Astrocyte of the spinal cord (primary cell): ENCODE measurements around the gene RNF40.
"Not testable (repeated sequence)": the region's sequence is repeated elsewhere in the genome, so short reads cannot be mapped to it uniquely, and the experiment has no call there.

Experiments
- DNase-seq: peaks from one replicate; pipeline ENCODE4 v3.0.0; 2011; ENCODE audit warnings: low read depth, low spot score
- H3K4me3 ChIP-seq: 2 replicates; pipeline ENCODE4 v1.5.1; 2011; ENCODE audit warnings: low read depth, mild to moderate bottlenecking, low read length, moderate library complexity
- in situ Hi-C: cut with HindIII; loops from 2 replicates; pipeline ENCODE4 v1.10.0; 2017; ENCODE audit warnings: low sequenced_read_pairs
- TF ChIP-seq, protein P1 (sequence below): IDR thresholded peaks from 2 replicates; pipeline ENCODE4 v1.5.1; 2012; ENCODE audit warnings: low read depth, mild to moderate bottlenecking, low read length, inconsistent platforms

RNF40 gene

DNA sequence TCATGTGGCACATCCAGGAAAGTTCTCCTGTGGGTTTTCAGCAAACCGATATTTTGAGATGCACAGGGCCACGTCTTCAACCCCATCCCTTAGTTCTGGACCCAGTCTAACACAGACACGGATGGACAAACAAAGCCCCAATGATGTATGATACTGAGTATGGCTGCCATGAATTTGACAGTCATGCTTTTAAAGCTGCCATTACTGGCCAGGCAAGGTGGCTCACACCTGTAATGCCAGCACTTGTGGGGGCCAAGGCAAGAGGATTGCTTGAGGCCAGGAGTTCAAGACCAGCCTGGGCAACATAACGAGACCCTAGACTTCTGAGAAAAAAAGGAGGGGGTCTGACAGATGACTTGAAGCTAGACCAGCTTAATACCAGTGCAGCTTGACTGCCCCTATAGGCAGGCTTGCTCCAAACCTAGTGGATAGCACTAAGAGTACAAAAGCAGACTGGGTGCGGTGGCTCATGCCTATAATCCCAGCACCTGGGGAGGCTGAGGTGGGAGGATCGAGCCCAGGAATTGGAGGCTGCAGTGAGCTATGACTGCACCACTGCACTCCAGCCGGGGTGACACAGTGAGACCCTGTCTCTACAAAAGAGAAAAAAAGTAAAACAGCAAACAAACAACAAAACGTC, 35.7 kb downstream of the RNF40 start:
- DNase-seq = no peak
- TF ChIP-seq, protein P1, sequence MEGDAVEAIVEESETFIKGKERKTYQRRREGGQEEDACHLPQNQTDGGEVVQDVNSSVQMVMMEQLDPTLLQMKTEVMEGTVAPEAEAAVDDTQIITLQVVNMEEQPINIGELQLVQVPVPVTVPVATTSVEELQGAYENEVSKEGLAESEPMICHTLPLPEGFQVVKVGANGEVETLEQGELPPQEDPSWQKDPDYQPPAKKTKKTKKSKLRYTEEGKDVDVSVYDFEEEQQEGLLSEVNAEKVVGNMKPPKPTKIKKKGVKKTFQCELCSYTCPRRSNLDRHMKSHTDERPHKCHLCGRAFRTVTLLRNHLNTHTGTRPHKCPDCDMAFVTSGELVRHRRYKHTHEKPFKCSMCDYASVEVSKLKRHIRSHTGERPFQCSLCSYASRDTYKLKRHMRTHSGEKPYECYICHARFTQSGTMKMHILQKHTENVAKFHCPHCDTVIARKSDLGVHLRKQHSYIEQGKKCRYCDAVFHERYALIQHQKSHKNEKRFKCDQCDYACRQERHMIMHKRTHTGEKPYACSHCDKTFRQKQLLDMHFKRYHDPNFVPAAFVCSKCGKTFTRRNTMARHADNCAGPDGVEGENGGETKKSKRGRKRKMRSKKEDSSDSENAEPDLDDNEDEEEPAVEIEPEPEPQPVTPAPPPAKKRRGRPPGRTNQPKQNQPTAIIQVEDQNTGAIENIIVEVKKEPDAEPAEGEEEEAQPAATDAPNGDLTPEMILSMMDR = no peak
- in situ Hi-C loops = loop anchor here (25.0 kb wide), 1 partner anchor 90 kb away; the partner anchor contains the start of genes BCL7C and CTF1
- no peak overlapping the region for H3K4me3 ChIP-seq

DNA sequence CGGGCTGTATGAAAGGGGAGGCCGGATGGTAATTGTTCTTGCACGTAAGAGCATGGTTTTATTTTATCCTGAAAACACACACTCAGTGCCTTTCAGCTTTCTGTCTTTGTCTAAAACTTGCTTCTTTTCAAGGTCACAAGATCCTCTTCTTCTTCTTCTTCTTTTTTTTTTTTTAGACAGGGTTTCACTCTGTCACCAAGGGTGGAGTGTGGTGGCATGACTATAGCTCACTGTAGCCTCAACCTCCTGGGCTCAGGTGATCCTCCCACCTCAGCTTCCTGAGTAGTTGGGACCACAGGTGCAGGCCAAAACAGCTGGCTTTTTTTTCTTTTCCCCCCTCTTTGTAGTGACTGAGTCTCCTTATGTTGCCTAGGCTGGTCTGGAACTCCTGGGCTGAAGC, 40.8 kb downstream of the RNF40 start:
- no peak for DNase-seq
- TF ChIP-seq, protein P1 = no peak
- in situ Hi-C loops = no loop called here
- H3K4me3 ChIP-seq = no peak overlapping the region

DNA sequence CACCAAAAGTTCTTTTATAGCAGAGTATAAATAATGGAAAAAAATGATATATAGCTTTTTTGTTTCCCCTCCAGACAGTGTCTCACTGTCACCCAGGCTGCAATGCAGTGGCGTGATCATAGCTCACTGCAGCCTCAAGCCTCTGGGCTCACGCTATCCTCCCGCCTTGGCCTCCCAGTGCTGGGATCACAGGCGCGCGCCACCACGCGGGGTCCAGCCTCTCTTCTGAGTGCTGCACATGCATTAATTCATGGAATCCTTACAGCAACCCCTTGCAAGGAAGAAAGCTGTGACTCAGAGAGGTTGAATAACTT, 42.9 kb downstream of the RNF40 start:
- TF ChIP-seq, protein P1 = no peak
- H3K4me3 ChIP-seq = peak overlapping the region; percentile 75
- DNase-seq = no peak
- in situ Hi-C loops = no loop called here

DNA sequence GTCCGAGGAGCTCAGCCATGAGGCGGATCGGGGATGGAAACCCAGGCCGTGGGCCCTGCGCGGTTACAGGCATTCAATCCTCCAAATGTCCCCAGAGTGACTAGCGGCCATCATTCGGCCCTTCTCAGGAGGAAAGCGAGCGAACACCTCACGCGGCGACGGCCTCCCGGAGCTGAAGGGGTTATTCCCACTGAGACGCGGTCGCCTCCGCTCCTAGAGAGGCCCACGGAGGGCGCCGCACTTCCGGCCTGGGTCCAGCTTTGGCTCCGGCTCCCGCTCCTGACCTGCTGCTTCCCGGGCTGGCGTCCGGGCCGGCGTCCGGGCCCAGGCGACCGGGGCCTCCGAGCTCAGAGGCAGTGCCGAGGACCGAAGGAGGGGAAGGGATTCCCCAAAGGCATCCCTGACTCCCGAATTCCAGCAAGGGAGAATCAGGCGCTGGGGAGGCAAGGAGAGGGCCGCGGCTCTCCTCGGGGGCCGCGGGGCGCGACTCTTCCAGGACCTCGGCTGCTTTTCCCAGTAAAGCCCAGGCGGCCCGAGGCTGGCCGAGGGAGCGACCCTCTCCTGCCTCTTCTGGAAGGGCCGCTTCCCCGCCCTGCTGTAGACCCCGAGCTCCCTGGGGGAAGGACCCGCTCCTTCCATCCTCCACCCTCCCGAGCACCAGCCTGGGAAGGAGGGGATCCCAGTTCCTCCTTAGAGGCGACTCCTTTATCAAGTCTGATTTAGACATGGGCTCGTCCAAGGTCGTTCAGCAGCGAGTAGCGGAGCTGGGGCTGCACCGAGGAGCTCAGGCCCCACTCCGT, 43.4 kb downstream of the RNF40 start:
- TF ChIP-seq, protein P1 = peak; percentile 10
- DNase-seq = peak; percentile 79
- peak overlapping the region; percentile 75 for H3K4me3 ChIP-seq
- in situ Hi-C loops = no loop called here

GRCh38 chr16:30808146-30808545, 46.0 kb downstream of the RNF40 start:
- H3K4me3 ChIP-seq = no peak overlapping the region
- in situ Hi-C loops = no loop called here
- no peak for DNase-seq
- TF ChIP-seq, protein P1 = no peak

DNA sequence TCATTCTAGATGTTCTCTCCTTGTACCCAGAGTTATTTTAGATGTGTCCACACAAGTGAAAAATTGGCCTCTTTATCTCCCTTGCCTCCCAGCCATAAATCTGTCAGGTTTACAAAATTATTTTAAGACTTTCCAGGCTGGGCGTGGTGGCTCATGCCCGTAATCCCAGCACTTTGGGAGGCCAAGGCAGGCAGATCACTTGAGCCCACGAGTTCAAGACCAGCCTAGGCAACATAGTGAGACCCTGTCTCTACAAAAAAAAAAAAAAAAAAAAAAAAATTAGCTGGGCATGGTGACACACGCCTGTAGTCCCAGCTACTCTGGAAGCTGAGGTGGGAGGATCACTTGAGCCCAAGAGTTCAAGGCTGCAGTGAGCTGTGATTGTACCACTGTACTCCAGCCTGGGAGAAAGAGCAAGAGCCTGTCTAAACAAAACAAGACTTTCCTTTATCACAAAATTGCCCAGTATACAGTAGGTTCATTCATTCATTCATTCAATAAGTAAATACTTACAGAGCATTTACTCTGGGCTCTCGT, 46.8 kb downstream of the RNF40 start:
- in situ Hi-C loops, DNase-seq, H3K4me3 ChIP-seq: not testable (repeated sequence)

DNA sequence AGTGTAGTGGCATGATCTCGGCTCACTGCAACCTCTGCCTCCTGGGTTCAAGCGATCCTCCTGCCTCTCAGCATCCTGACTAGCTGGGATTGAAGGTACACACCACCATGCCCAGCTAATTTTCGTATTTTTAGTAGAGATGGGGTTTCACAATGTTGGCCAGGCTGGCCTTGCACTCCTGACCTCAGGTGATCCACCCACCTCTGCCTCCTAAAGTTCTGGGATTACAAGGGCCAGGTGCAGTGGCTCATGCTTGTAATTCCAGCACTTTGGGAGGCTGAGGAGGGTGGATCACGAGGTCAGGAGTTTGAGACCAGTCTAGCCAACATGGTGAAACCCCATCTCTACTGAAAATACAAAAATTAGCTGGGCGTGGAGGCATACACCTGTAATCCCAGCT, 47.6 kb downstream of the RNF40 start:
- DNase-seq, in situ Hi-C loops, H3K4me3 ChIP-seq: not testable (repeated sequence)
